Adrenal gland (tissue), 12 donors: Measurements from ENCODE around the gene ZNRF3. TPM values are rescaled to one million over a fixed set of nuclear protein-coding genes. Genes with fewer than 3 reads are reported as not detected.

Source experiments
- DNase-seq, 7 donors: peaks; one replicate each; pipeline ENCODE4 v3.0.0-alpha.2; 2019 to 2020
- H3K27ac ChIP-seq, 5 donors: fragments of 200-600 bp; sonication (generic) in 4 of 5; 1 replicate in 3 of 5; 2 replicates in 2 of 5; pipeline versions ENCODE4 v1.5.1 to v1.8.0; 2016 to 2020; ENCODE audit warnings: mild to moderate bottlenecking in 1 of 5
- H3K27me3 ChIP-seq: fragments of 200-600 bp; 2 replicates; pipeline ENCODE4 v1.8.0; 2021
- H3K36me3 ChIP-seq, 2 donors: fragments of 200-600 bp; replicated peaks in 1 of 2; 1 replicate in 1 of 2; 2 replicates in 1 of 2; pipeline versions ENCODE4 v1.5.1 to v1.8.0; 2018 to 2022
- H3K4me1 ChIP-seq, 2 donors: fragments of 200-600 bp; replicated peaks in 1 of 2; 1 replicate in 1 of 2; 2 replicates in 1 of 2; pipeline versions ENCODE4 v1.5.1 to v1.8.0; 2018 to 2021
- H3K4me3 ChIP-seq, 4 donors: fragments of 200-600 bp; sonication (generic) in 3 of 4; one replicate each; pipeline ENCODE4 v1.5.1; 2016 to 2018
- H3K9me3 ChIP-seq, 3 donors: fragments of 200-600 bp; sonication (generic) in 1 of 3; replicated peaks in 1 of 3; 1 replicate in 2 of 3; 2 replicates in 1 of 3; pipeline versions ENCODE4 v1.5.1 to v1.8.0; 2016 to 2021
- POLR2A ChIP-seq, 2 donors: fragments of 450-650 bp; IDR thresholded peaks; one replicate each; pipeline ENCODE4 v1.6.1; 2017; ENCODE audit warnings: antibody characterized with exemption in 2 of 2, mild to moderate bottlenecking in 2 of 2, moderate library complexity in 1 of 2
- WGBS, 4 donors: extraction: QIAGEN DNeasy Blood & Tissue Kit in 2 of 4; methylation state at CpG; one replicate each; pipeline versions ENCODE4 v1.1.5 to v1.1.7; 2013 to 2017; 5-methylcytosine and 5-hydroxymethylcytosine counted together
- intact Hi-C, 2 donors: fragments of 100-400 bp; cut with DNase I; formaldehyde crosslinking; loops; one replicate each; pipeline versions ENCODE4 v1.14.1 to v1.15.0; 2022 to 2023
- polyA plus RNA-seq, 3 donors: library from polyadenylated mRNA; stranded (reverse); fragments of 200-250 nt in 2 of 3; fragments of 350-450 nt in 1 of 3; fragmentation: Illumina TruSeq in 1 of 3; extraction: RNeasy Lipid Tissue Mini Kit (QIAGEN cat#74804) in 1 of 3; gene quantifications; one replicate each; pipeline ENCODE4 v1.2.3, GENCODE V29; 2013 to 2014
- total RNA-seq, 9 donors: library from RNA; depleted of rRNA in 4 of 9; stranded (reverse); fragments of >200 nt in 4 of 9; fragments of 120-200 nt in 1 of 9; fragmentation: NEBNext Ultra II Directional in 1 of 9; extraction: Animal tissue kit (Norgen Biotek cat#: 25700) in 1 of 9; gene quantifications; one replicate each; pipeline versions ENCODE4 v1.1.0 to v1.2.4, GENCODE V29; 2013 to 2023
- TF ChIP-seq, protein P1 (sequence below), 6 experiments: fragments of 450-650 bp in 4 of 6; fragments of 200-600 bp in 2 of 6; sonication (generic) in 1 of 6; IDR thresholded peaks; 1 replicate in 5 of 6; 2 replicates in 1 of 6; pipeline versions ENCODE4 v1.5.1 to v1.8.0; 2016 to 2021; ENCODE audit warnings: antibody characterized with exemption in 6 of 6, mild to moderate bottlenecking in 2 of 6, moderate library complexity in 1 of 6
- donor health status: healthy with polysubstance abuse.
- donor health status: Bipolar disorder and iron deficiency.
- donor health status: DM: yes; HTN: yes; CAD: no.
- donor health status: DM: no; HTN: no; CAD: no.
- donor health status: DM: no; HTN: no; CAD: no.
- donor health status: DM: yes; HTN: yes; CAD: no.

Gene ZNRF3
- total and polyA plus RNA-seq, 12 donors = 3.1 to 40.9 (median 17.0) TPM

DNA sequence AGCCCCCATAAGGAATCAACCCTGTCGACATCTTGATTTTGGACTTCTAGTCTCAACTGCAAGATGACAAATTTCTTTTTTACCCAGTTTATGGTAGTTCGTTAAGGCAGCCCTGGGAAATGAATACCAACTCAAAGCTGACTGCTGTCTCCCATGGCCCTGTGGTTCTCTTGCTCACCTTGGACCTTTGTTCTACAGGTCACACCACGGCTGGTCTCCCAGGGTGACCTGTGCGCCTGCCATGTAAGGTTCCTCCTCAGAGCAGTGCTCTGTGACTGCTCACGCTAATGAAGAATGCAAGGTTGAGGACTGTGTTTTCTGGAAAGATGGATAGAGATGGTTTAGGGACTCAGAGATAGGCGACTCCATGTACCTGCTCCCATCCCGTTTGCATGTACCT is 68.2 kb downstream of the ZNRF3 start:
- no peak overlapping the region for H3K4me3 ChIP-seq
- intact Hi-C loops = no loop called here

DNA sequence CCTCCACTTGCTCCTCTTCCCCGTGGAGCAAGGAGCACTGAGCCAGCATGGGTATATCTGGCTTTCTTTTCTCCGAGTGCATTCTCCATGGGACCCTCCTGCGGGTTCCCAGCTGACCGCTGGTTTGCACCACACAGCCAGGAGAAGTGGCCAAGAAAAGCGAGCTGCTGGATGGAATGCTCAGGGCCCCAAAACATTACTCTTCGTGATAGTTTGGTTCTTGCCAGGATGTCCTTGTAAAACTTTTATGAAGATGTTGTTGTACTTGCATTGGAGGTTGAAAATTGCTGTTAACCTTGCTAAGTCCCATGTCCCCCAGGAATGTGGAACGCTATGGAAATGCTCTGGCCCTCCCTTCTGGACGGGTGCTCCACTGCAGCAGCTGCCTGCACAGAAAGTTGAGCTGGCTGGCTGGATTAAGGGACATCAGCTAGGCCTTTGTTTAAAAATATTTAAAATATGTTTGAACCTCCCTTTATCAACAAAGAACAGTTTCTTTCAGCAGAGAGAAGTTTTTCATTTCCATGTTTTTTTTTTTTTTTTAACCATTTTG is 68.7 kb downstream of the ZNRF3 start:
- Histone ChIP-seq H3K27me3 (no peaks in the 10 kb centered on the region), H3K4me1 (peaks cover 10 to 35% of the 10 kb centered on the region in 2 donors), H3K36me3 (no peaks in the 10 kb centered on the region), H3K4me3 (no peak overlapping the region), H3K9me3 (peaks cover 0 to 3% (median 0%) of the 10 kb centered on the region in 3 donors), H3K27ac (peak overlapping the region in 1 of 5 donors; percentile 35)
- TF ChIP-seq, protein P1, sequence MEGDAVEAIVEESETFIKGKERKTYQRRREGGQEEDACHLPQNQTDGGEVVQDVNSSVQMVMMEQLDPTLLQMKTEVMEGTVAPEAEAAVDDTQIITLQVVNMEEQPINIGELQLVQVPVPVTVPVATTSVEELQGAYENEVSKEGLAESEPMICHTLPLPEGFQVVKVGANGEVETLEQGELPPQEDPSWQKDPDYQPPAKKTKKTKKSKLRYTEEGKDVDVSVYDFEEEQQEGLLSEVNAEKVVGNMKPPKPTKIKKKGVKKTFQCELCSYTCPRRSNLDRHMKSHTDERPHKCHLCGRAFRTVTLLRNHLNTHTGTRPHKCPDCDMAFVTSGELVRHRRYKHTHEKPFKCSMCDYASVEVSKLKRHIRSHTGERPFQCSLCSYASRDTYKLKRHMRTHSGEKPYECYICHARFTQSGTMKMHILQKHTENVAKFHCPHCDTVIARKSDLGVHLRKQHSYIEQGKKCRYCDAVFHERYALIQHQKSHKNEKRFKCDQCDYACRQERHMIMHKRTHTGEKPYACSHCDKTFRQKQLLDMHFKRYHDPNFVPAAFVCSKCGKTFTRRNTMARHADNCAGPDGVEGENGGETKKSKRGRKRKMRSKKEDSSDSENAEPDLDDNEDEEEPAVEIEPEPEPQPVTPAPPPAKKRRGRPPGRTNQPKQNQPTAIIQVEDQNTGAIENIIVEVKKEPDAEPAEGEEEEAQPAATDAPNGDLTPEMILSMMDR (IDR thresholded peaks at IDR 0.05) = peak in 2 of 6 experiments; percentile 27 to 30
- no peak for TF ChIP-seq POLR2A (IDR thresholded peaks at IDR 0.05)
- intact Hi-C loops = no loop called here
- peak in 2 of 7 donors; percentile 29 to 37 for DNase-seq
- 43 to 61% (median 57%) methylated on average over 8 of the region's 8 CpGs for WGBS, 4 donors

More for the DNA sequence above, 68.2 kb downstream of the ZNRF3 start:
- WGBS, 4 donors = 63 to 93% (median 89%) methylated on average over 4 to 7 of the region's 7 CpGs
- DNase-seq = no peak
- Histone ChIP-seq H3K4me1 (peaks cover 7 to 30% of the 10 kb centered on the region in 2 donors), H3K36me3 (no peaks in the 10 kb centered on the region), H3K9me3 (peaks cover 0 to 8% (median 0%) of the 10 kb centered on the region in 3 donors), H3K27me3 (no peaks in the 10 kb centered on the region), H3K27ac (peak overlapping the region in 1 of 5 donors; percentile 35)
- TF ChIP-seq, protein P1 (IDR thresholded peaks at IDR 0.05) = no peak
- TF ChIP-seq POLR2A (IDR thresholded peaks at IDR 0.05) = no peak

DNA sequence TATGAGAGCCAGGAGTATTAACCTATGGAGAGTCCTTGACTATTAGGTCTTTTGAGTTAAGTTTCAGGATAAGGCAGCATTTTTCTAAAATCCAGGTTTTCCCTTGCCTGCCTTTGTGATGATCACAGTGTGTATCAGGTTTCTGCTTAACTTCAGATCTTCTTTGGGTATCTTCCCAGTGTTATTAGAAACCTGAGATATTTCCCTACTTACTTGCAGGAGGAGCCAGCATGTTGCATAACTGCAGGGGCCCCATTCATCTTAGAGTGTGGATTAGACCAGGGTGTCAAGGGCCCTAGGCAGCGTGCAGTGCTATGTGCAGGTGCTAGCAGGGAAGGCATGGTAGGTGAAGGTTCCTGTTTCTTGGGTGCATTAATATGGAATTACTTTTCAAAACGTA is 69.5 kb downstream of the ZNRF3 start:
- H3K27me3 ChIP-seq = no peaks in the 10 kb centered on the region
- peaks cover 10 to 38% of the 10 kb centered on the region in 2 donors for H3K4me1 ChIP-seq
- DNase-seq = peak in 2 of 7 donors; percentile 37 to 40
- TF ChIP-seq, protein P1 (IDR thresholded peaks at IDR 0.05) = no peak
- TF ChIP-seq POLR2A (IDR thresholded peaks at IDR 0.05) = no peak
- peak overlapping the region in 1 of 5 donors; percentile 2 for H3K27ac ChIP-seq
- intact Hi-C loops = no loop called here
- H3K36me3 ChIP-seq = no peaks in the 10 kb centered on the region
- H3K4me3 ChIP-seq = no peak overlapping the region
- 46 to 58% (median 51%) methylated on average over 2 of the region's 2 CpGs for WGBS, 4 donors
- H3K9me3 ChIP-seq = no peaks in the 10 kb centered on the region

DNA sequence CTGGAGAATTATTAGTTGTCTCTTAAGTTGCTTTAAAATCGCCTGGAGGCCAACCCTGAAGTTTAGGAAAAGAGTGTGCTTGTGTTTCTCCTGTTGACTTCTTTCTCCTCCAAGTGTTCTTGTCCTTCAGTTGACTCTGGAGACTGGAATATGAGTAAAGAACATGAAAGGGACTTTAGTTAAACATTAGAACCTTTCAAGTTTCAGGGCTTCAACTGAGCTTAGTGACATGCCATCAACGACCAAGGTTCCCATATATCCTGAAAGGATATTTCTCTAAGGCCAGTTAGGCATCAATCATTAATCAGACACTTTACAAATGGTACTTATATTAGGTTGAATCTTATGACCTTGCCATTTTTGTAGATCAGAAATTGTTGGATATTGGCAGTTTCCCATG is 70.0 kb downstream of the ZNRF3 start:
- no peak for TF ChIP-seq POLR2A (IDR thresholded peaks at IDR 0.05)
- TF ChIP-seq, protein P1 (IDR thresholded peaks at IDR 0.05) = no peak
- Histone ChIP-seq H3K27ac (peak overlapping the region in 1 of 5 donors; percentile 2), H3K27me3 (no peaks in the 10 kb centered on the region), H3K36me3 (no peaks in the 10 kb centered on the region), H3K4me3 (no peak overlapping the region), H3K9me3 (no peaks in the 10 kb centered on the region), H3K4me1 (peaks cover 10 to 38% of the 10 kb centered on the region in 2 donors)
- DNase-seq = no peak
- 46 to 69% (median 59%) methylated on average over 2 of the region's 2 CpGs for WGBS, 4 donors
- intact Hi-C loops = no loop called here
